ENCODE measurements around the gene ALK. TPM values are rescaled to one million over a fixed set of nuclear protein-coding genes. Genes with fewer than 3 reads are reported as not detected.

ALK gene
- total RNA-seq, 4 donors from 2014 or later: 0.08 to 0.40 (median 0.28) TPM

GRCh38 chr2:29729401-29729800, 192.0 kb downstream of the ALK start:
- H3K27ac ChIP-seq: no peak overlapping the region
- H3K9me3 ChIP-seq: no peaks in the 10 kb centered on the region
- no peaks in the 10 kb centered on the region for H3K36me3 ChIP-seq
- TF ChIP-seq CTCF (IDR thresholded peaks at IDR 0.05) (no peak), POLR2A (IDR thresholded peaks at IDR 0.05) (no peak)
- H3K4me3 ChIP-seq (replicated peaks in 1 of 3): no peak overlapping the region
- no peaks in the 10 kb centered on the region for H3K27me3 ChIP-seq
- intact Hi-C loops (cut with DNase I): no loop called here
- H3K4me1 ChIP-seq: no peaks in the 10 kb centered on the region
- WGBS, 2 donors: 58 to 59% methylated on average over 7 of the region's 7 CpGs
- no peak for DNase-seq

GRCh38 chr2:29726976-29727375, 194.4 kb downstream of the ALK start:
- Histone ChIP-seq H3K27me3 (no peaks in the 10 kb centered on the region), H3K27ac (no peak overlapping the region), H3K9me3 (no peaks in the 10 kb centered on the region), H3K4me3 (replicated peaks in 1 of 3) (no peak overlapping the region), H3K4me1 (no peaks in the 10 kb centered on the region), H3K36me3 (no peaks in the 10 kb centered on the region)
- no peak for DNase-seq
- WGBS, 2 donors: 52 to 55% methylated on average over 2 of the region's 2 CpGs
- intact Hi-C loops (cut with DNase I): no loop called here
- TF ChIP-seq CTCF (IDR thresholded peaks at IDR 0.05) (no peak), POLR2A (IDR thresholded peaks at IDR 0.05) (no peak)

GRCh38 chr2:29725610-29726009, 195.8 kb downstream of the ALK start:
- intact Hi-C loops (cut with DNase I): no loop called here
- 40 to 50% methylated on average over 2 of the region's 2 CpGs for WGBS, 2 donors
- no peak for TF ChIP-seq CTCF (IDR thresholded peaks at IDR 0.05)
- no peak for TF ChIP-seq POLR2A (IDR thresholded peaks at IDR 0.05)
- no peak overlapping the region for H3K27ac ChIP-seq
- H3K36me3 ChIP-seq: no peaks in the 10 kb centered on the region
- no peaks in the 10 kb centered on the region for H3K4me1 ChIP-seq
- no peak overlapping the region for H3K4me3 ChIP-seq (replicated peaks in 1 of 3)
- H3K27me3 ChIP-seq: no peaks in the 10 kb centered on the region
- no peak for DNase-seq
- H3K9me3 ChIP-seq: no peaks in the 10 kb centered on the region

- no peak overlapping the region for H3K4me3 ChIP-seq (replicated peaks in 1 of 3)
- H3K27ac ChIP-seq: no peak overlapping the region
- intact Hi-C loops (cut with DNase I): no loop called here
- DNase-seq: no peak
- no peaks in the 10 kb centered on the region for H3K27me3 ChIP-seq
- WGBS, 2 donors: 95 to 96% methylated on average over 3 of the region's 3 CpGs
- no peak for TF ChIP-seq CTCF (IDR thresholded peaks at IDR 0.05)
- TF ChIP-seq POLR2A (IDR thresholded peaks at IDR 0.05): no peak
- H3K36me3 ChIP-seq: no peaks in the 10 kb centered on the region
- no peaks in the 10 kb centered on the region for H3K9me3 ChIP-seq
- no peaks in the 10 kb centered on the region for H3K4me1 ChIP-seq
Measured at GRCh38 chr2:29724282-29724681, 197.1 kb downstream of the ALK start.

GRCh38 chr2:29723255-29724001, 198.0 kb downstream of the ALK start:
- WGBS, 2 donors: 67 to 69% methylated on average over 7 of the region's 7 CpGs
- TF ChIP-seq POLR2A (IDR thresholded peaks at IDR 0.05) (no peak), CTCF (IDR thresholded peaks at IDR 0.05) (no peak)
- Histone ChIP-seq H3K4me1 (no peaks in the 10 kb centered on the region), H3K9me3 (no peaks in the 10 kb centered on the region), H3K27ac (no peak overlapping the region), H3K36me3 (no peaks in the 10 kb centered on the region), H3K4me3 (replicated peaks in 1 of 3) (no peak overlapping the region), H3K27me3 (no peaks in the 10 kb centered on the region)
- DNase-seq: no peak
- intact Hi-C loops (cut with DNase I): no loop called here

Data from thyroid gland (tissue), 4 donors.